Trophoblast cell (in vitro differentiated cells and primary cell): ENCODE data around the gene DTWD2.
"Not testable (repeated sequence)": the region's sequence is repeated elsewhere in the genome, so short reads cannot be mapped to it uniquely, and the experiment has no call there.

ENCODE experiments used
- DNase-seq, 2 donors: peaks; one replicate each; pipeline ENCODE4 v3.0.0-alpha.2; 2016
- H2AFZ ChIP-seq: 2 replicates; pipeline ENCODE4 v1.6.1; 2013; ENCODE audit warnings: low read length, moderate library complexity, mild to moderate bottlenecking; ENCODE audit not compliant: insufficient read depth, poor library complexity
- H2AK5ac ChIP-seq: 2 replicates; pipeline ENCODE4 v1.6.1; 2013; ENCODE audit warnings: mild to moderate bottlenecking, low read length
- H2BK120ac ChIP-seq: 2 replicates; pipeline ENCODE4 v1.6.1; 2013; ENCODE audit warnings: low read length, mild to moderate bottlenecking, moderate library complexity; ENCODE audit not compliant: insufficient read depth, poor library complexity
- H2BK12ac ChIP-seq: 2 replicates; pipeline ENCODE4 v1.6.1; 2013; ENCODE audit warnings: mild to moderate bottlenecking, low read length, moderate library complexity
- H2BK5ac ChIP-seq: 2 replicates; pipeline ENCODE4 v1.6.1; 2013; ENCODE audit warnings: low read length, low read depth, moderate library complexity, mild to moderate bottlenecking; ENCODE audit not compliant: poor library complexity
- H3K14ac ChIP-seq: 2 replicates; pipeline ENCODE4 v1.6.1; 2013; ENCODE audit warnings: mild to moderate bottlenecking, low read length
- H3K18ac ChIP-seq: 2 replicates; pipeline ENCODE4 v1.6.1; 2013; ENCODE audit warnings: mild to moderate bottlenecking, low read length
- H3K23ac ChIP-seq: 2 replicates; pipeline ENCODE4 v1.6.1; 2013; ENCODE audit warnings: low read length
- H3K27ac ChIP-seq: 2 replicates; pipeline ENCODE4 v1.5.1; 2013; ENCODE audit warnings: low read depth, mild to moderate bottlenecking, inconsistent platforms, low read length, moderate library complexity
- H3K27me3 ChIP-seq: 2 replicates; pipeline ENCODE4 v1.6.1; 2013; ENCODE audit warnings: inconsistent platforms, mild to moderate bottlenecking, low read length, moderate library complexity; ENCODE audit not compliant: insufficient read depth
- H3K36me3 ChIP-seq, 2 experiments: 1 replicate in 1 of 2; 2 replicates in 1 of 2; pipeline ENCODE4 v1.6.1; 2013; ENCODE audit warnings: low read length in 2 of 2, mild to moderate bottlenecking in 2 of 2, moderate library complexity in 1 of 2; ENCODE audit not compliant: insufficient read depth in 2 of 2, control insufficient read depth in 1 of 2
- H3K4ac ChIP-seq: 2 replicates; pipeline ENCODE4 v1.6.1; 2013; ENCODE audit warnings: low read depth, mild to moderate bottlenecking, low read length, moderate library complexity
- H3K4me1 ChIP-seq, 2 experiments: 1 replicate in 1 of 2; 2 replicates in 1 of 2; pipeline ENCODE4 v1.6.1; 2013; ENCODE audit warnings: low read length in 2 of 2, mild to moderate bottlenecking in 2 of 2, moderate library complexity in 1 of 2; ENCODE audit not compliant: insufficient read depth in 2 of 2, control insufficient read depth in 1 of 2
- H3K4me2 ChIP-seq: 2 replicates; pipeline ENCODE4 v1.6.1; 2013; ENCODE audit warnings: inconsistent platforms, mild to moderate bottlenecking, low read length, moderate library complexity
- H3K4me3 ChIP-seq: 2 replicates; pipeline ENCODE4 v1.5.1; 2013; ENCODE audit warnings: mild to moderate bottlenecking, low read depth, low read length, inconsistent platforms
- H3K79me1 ChIP-seq: one replicate; pipeline ENCODE4 v1.6.1; 2013; ENCODE audit warnings: low read length
- H3K79me2 ChIP-seq: 2 replicates; pipeline ENCODE4 v1.6.1; 2013; ENCODE audit warnings: low read length, mild to moderate bottlenecking; ENCODE audit not compliant: control insufficient read depth, insufficient read depth, poor library complexity
- H3K9ac ChIP-seq: 2 replicates; pipeline ENCODE4 v1.6.1; 2013; ENCODE audit warnings: mild to moderate bottlenecking, low read length
- H3K9me3 ChIP-seq: 2 replicates; pipeline ENCODE4 v1.6.1; 2013; ENCODE audit warnings: low read depth, mild to moderate bottlenecking, control low read depth, inconsistent platforms, low read length; ENCODE audit not compliant: insufficient read depth
- H4K12ac ChIP-seq: 2 replicates; pipeline ENCODE4 v1.6.1; 2013; ENCODE audit warnings: low read depth, mild to moderate bottlenecking, low read length, moderate library complexity
- H4K8ac ChIP-seq: 2 replicates; pipeline ENCODE4 v1.6.1; 2013; ENCODE audit warnings: low read depth, mild to moderate bottlenecking, low read length, moderate library complexity
- H4K91ac ChIP-seq: one replicate; pipeline ENCODE4 v1.6.1; 2013; ENCODE audit warnings: low read depth, mild to moderate bottlenecking, low read length, moderate library complexity
- WGBS: extraction: QIAGEN DNeasy Blood & Tissue Kit; methylation state at CpG from one replicate; pipeline ENCODE4 v1.1.7; 2013; ENCODE audit warnings: missing lambda C conversion rate; ENCODE audit not compliant: insufficient read length, insufficient coverage; ENCODE audit errors: extremely low coverage; 5-methylcytosine and 5-hydroxymethylcytosine counted together

The DTWD2 gene

GRCh38 chr5:118952992-118953651 lies 35.2 kb downstream of the DTWD2 start:
- no peak overlapping the region for H2AK5ac ChIP-seq
- H2BK120ac ChIP-seq: no peak overlapping the region
- no peak overlapping the region for H4K12ac ChIP-seq
- DNase-seq: no peak
- H4K91ac ChIP-seq: no peak overlapping the region
- no peak overlapping the region for H2BK12ac ChIP-seq
- H3K18ac ChIP-seq: no peak overlapping the region
- no peak overlapping the region for H3K4me2 ChIP-seq
- H3K79me1 ChIP-seq: no peaks in the 10 kb centered on the region
- no peak overlapping the region for H4K8ac ChIP-seq
- no peak overlapping the region for H3K27ac ChIP-seq
- no peak overlapping the region for H3K4ac ChIP-seq
- H3K36me3 ChIP-seq: no peaks in the 10 kb centered on the region
- no peaks in the 10 kb centered on the region for H3K27me3 ChIP-seq
- no CpG with 5 or more reads among the region's 2 CpGs for WGBS
- no peak overlapping the region for H3K23ac ChIP-seq
- no peaks in the 10 kb centered on the region for H3K79me2 ChIP-seq
- no peaks in the 10 kb centered on the region for H3K9me3 ChIP-seq
- no peak overlapping the region for H2AFZ ChIP-seq
- H3K4me3 ChIP-seq: no peak overlapping the region
- H3K9ac ChIP-seq: no peak overlapping the region
- no peak overlapping the region for H2BK5ac ChIP-seq
- H3K4me1 ChIP-seq: no peaks in the 10 kb centered on the region
- no peak overlapping the region for H3K14ac ChIP-seq

GRCh38 chr5:118952306-118952705 lies 36.0 kb downstream of the DTWD2 start:
- not testable (repeated sequence) for H2BK120ac ChIP-seq, H3K23ac ChIP-seq, H3K79me1 ChIP-seq, DNase-seq, H3K9ac ChIP-seq, H3K27ac ChIP-seq, H3K18ac ChIP-seq, H3K27me3 ChIP-seq, H3K9me3 ChIP-seq, H3K14ac ChIP-seq, H3K79me2 ChIP-seq, H2BK5ac ChIP-seq, H2AK5ac ChIP-seq, H4K8ac ChIP-seq, H2AFZ ChIP-seq, H3K4me1 ChIP-seq, H3K4me3 ChIP-seq, H3K4me2 ChIP-seq, H4K12ac ChIP-seq, H3K4ac ChIP-seq, H3K36me3 ChIP-seq, H4K91ac ChIP-seq, H2BK12ac ChIP-seq
- no CpG with 5 or more reads among the region's 4 CpGs for WGBS

- H3K18ac ChIP-seq, H3K9ac ChIP-seq, H2AFZ ChIP-seq, H4K91ac ChIP-seq, H3K4ac ChIP-seq, H3K14ac ChIP-seq, H2BK12ac ChIP-seq, H3K4me3 ChIP-seq, H2AK5ac ChIP-seq, H3K9me3 ChIP-seq, H3K79me1 ChIP-seq, DNase-seq, H3K23ac ChIP-seq, H3K79me2 ChIP-seq, H4K12ac ChIP-seq, H2BK5ac ChIP-seq, H3K4me1 ChIP-seq, H4K8ac ChIP-seq, H2BK120ac ChIP-seq, H3K36me3 ChIP-seq, H3K27ac ChIP-seq, H3K27me3 ChIP-seq, H3K4me2 ChIP-seq: not testable (repeated sequence)
- WGBS: no CpG with 5 or more reads among the region's 9 CpGs
These were observed 38.0 kb downstream of the DTWD2 start for GRCh38 chr5:118950354-118950753.

GRCh38 chr5:118946138-118946800 lies 42.1 kb downstream of the DTWD2 start:
- Histone ChIP-seq H3K4me2 (no peak overlapping the region), H3K36me3 (no peaks in the 10 kb centered on the region), H3K27ac (no peak overlapping the region), H3K4me3 (no peak overlapping the region), H2BK5ac (no peak overlapping the region), H2AK5ac (no peak overlapping the region), H4K91ac (no peak overlapping the region), H3K4me1 (no peaks in the 10 kb centered on the region), H2AFZ (no peak overlapping the region), H3K79me1 (no peaks in the 10 kb centered on the region), H2BK120ac (no peak overlapping the region), H3K27me3 (no peaks in the 10 kb centered on the region), H3K9ac (no peak overlapping the region), H3K79me2 (no peaks in the 10 kb centered on the region), H3K4ac (no peak overlapping the region), H3K23ac (no peak overlapping the region), H4K8ac (no peak overlapping the region), H3K18ac (no peak overlapping the region), H3K9me3 (peaks cover 3% of the 10 kb centered on the region), H2BK12ac (no peak overlapping the region), H3K14ac (no peak overlapping the region), H4K12ac (no peak overlapping the region)
- DNase-seq: no peak
- WGBS: no CpG with 5 or more reads among the region's 2 CpGs
